ENCODE results near the gene PLA2G1B. TPM values are rescaled to one million over a fixed set of nuclear protein-coding genes. Genes with fewer than 3 reads are reported as not detected.

Gene PLA2G1B
- total RNA-seq: not detected in 2 replicates

GRCh38 chr12:120327593-120327992, at the start of gene PLA2G1B:
Gene PLA2G1B, minus strand, starts transcription at chr12:120327779. Its CDS starts 26 bp downstream, at chr12:120327753.

GRCh38 chr12:120368789-120369602, 41.4 kb upstream of the PLA2G1B start, which contains the start of gene MSI1:
Gene MSI1, minus strand, starts transcription at chr12:120369164. Its CDS starts 73 bp downstream, at chr12:120369091.

DNA sequence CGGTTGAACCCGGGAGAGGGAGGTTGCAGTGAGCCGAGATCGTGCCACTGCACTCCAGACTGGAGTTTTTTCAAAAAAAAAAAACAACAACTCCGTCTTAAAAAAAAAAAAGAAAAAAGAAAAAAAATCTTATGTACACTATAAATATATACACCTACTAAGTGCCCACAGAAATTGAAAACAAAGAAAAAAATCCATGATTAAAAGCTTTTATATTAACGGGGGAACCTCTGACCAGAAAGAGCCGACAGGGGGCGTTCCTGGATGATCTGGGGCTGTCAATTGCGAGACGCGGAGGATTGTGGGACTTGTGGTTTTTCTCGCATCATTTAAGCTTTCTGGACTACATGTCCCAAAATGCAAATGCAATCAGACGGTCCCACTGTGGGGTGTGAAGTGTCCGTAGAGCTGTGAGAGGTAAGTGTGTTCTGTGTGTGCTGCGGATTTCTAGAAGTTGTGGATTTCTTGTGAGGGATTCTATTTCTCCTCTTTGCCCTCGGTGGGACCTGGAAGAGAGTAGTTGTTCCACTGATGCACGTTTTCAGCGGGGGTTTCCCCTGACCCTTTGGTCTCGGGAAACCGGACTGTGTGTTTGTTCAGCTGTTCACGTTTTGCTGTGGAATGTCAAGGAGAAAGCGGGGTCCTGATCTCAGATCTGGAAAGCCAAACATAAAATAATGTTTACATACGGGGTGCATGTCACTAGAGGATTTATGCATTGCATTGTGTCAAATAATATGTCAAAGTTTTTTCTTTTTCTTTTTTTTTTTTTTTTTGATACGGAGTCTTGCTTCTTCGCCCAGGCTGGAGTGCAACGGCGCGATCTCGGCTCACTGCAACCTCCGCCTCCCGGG, 25.4 kb downstream of the PLA2G1B start, which contains the start of gene SIRT4:
SIRT4 (plus strand) TSS at position 360 of the 854 bp plus-strand sequence. CDS start 1,241 bp downstream, outside the sequence.

DNA sequence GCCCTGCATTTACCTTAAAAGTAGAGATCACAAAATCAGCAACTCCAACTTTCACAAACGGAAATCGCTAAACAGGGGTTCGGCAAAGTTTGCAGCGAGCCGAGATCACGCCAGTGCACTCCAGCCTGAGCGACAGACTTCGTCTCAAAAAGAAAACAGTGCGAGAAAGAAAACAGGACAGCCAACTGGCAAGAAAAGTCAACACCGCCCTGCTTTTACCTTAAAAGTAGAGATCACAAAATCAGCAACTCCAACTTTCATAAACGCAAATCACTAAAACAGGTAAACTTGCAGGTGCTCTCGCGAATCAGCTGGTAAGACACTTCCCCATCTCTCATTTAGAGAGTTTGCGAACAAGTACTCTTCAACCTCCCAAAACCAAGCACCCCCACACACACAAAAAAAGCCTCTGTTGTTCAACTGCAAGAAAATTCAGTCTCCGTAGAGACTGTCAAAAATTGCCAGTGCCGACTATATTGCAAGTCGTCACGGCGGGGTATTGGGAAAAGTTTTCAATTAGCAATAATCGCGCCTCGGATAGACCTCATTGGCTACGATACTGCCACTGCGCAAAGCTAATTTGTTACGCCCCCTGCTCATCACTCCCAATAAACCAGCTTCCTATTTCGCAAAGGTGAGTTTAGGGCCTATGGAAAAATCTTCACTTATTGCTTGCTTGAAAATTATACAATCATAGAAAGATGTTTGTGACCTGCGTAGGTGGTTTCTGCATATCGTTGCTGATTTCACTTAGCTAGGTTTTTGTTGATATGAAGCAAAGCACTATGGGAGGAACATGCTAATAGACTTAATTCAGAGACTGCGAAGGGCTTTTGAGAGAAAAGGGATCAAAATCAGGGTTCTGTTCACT, 34.7 kb downstream of the PLA2G1B start, which contains the start of gene RNU4-1:
RNU4-1 (minus strand) TSS at position 577 of the 871 bp plus-strand sequence.

Other genes starting within 250 kb of the PLA2G1B start
- 26.2 and 32.1 TPM in 2 replicates for gene RAB35, start 211.0 kb downstream of the PLA2G1B start, total RNA-seq
- gene GCN1, start 133.1 kb downstream of the PLA2G1B start, total RNA-seq: 152 and 211 TPM in 2 replicates
- 1,669 and 2,485 TPM in 2 replicates for gene RPLP0, start 126.7 kb downstream of the PLA2G1B start, total RNA-seq
- 27.4 and 38.6 TPM in 2 replicates for gene PXN, start 62.0 kb downstream of the PLA2G1B start, total RNA-seq
- gene RNU4-2, start 35.9 kb downstream of the PLA2G1B start, total RNA-seq: not detected in 2 replicates
- gene RNU4-1, start 34.5 kb downstream of the PLA2G1B start, total RNA-seq: under 0.01 TPM in 1 of 2 replicates, not detected in the other
- gene SIRT4, start 25.5 kb downstream of the PLA2G1B start, total RNA-seq: 1.5 and 2.0 TPM in 2 replicates
- gene MSI1, start 41.4 kb upstream of the PLA2G1B start, total RNA-seq: 0.20 TPM in 1 of 2 replicates, not detected in the other
- gene COX6A1, start 110.3 kb upstream of the PLA2G1B start, total RNA-seq: 323 and 352 TPM in 2 replicates
- 14.4 and 16.9 TPM in 2 replicates for gene TRIAP1, start 118.6 kb upstream of the PLA2G1B start, total RNA-seq
- 17.0 and 20.2 TPM in 2 replicates for gene GATC, start 118.7 kb upstream of the PLA2G1B start, total RNA-seq
- 170 and 195 TPM in 2 replicates for gene SRSF9, start 142.0 kb upstream of the PLA2G1B start, total RNA-seq
- gene DYNLL1, start 168.3 kb upstream of the PLA2G1B start, total RNA-seq: 261 and 303 TPM in 2 replicates
- gene COQ5, start 201.4 kb upstream of the PLA2G1B start, total RNA-seq: 25.3 and 30.5 TPM in 2 replicates
- gene RNF10, start 206.6 kb upstream of the PLA2G1B start, total RNA-seq: 189 and 197 TPM in 2 replicates

Measured in smooth muscle cell of the pulmonary artery (primary cell).